PC-3 (cell line): ENCODE results near the gene FRA10AC1.

Experiments
- EZH2 ChIP-seq: fragments of 300-600 bp; sonication (generic); IDR thresholded peaks from one replicate; pipeline ENCODE4 v1.6.1; 2017; ENCODE audit warnings: antibody characterized with exemption, mild to moderate bottlenecking, low read length; ENCODE audit not compliant: unreplicated experiment
- EZH2phosphoT487 ChIP-seq: fragments of 300-600 bp; sonication (generic); IDR thresholded peaks from 2 replicates; pipeline ENCODE4 v1.6.1; 2018; ENCODE audit warnings: mild to moderate bottlenecking, antibody characterized with exemption, low read length, borderline replicate concordance
- TF ChIP-seq, protein P1 (sequence below): fragments of 300-600 bp; sonication (generic); conservative IDR thresholded peaks from 2 replicates; pipeline ENCODE4 v1.5.1; 2017; ENCODE audit warnings: antibody characterized with exemption, low read depth, mild to moderate bottlenecking, low read length

- TF ChIP-seq, protein P1, sequence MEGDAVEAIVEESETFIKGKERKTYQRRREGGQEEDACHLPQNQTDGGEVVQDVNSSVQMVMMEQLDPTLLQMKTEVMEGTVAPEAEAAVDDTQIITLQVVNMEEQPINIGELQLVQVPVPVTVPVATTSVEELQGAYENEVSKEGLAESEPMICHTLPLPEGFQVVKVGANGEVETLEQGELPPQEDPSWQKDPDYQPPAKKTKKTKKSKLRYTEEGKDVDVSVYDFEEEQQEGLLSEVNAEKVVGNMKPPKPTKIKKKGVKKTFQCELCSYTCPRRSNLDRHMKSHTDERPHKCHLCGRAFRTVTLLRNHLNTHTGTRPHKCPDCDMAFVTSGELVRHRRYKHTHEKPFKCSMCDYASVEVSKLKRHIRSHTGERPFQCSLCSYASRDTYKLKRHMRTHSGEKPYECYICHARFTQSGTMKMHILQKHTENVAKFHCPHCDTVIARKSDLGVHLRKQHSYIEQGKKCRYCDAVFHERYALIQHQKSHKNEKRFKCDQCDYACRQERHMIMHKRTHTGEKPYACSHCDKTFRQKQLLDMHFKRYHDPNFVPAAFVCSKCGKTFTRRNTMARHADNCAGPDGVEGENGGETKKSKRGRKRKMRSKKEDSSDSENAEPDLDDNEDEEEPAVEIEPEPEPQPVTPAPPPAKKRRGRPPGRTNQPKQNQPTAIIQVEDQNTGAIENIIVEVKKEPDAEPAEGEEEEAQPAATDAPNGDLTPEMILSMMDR: no peak
- TF ChIP-seq EZH2 (no peak), EZH2phosphoT487 (no peak)
Observed at GRCh38 chr10:93671042-93671441, 31.4 kb downstream of the FRA10AC1 start.
